Brain microvascular endothelial cell (primary cell): ENCODE measurements around the gene WDFY3.
A peak's percentile ranks its signal among the peaks of the same experiment; 100 is the strongest.
"Not testable (repeated sequence)": the region's sequence is repeated elsewhere in the genome, so short reads cannot be mapped to it uniquely, and the experiment has no call there.

Source experiments
- DNase-seq: peaks from one replicate; pipeline ENCODE4 v3.0.0-alpha.2; 2020
- H3K27ac ChIP-seq: fragments of 250-450 bp; sonication (Bioruptor Pico); 2 replicates; pipeline ENCODE4 v1.5.1; 2020; ENCODE audit warnings: mild to moderate bottlenecking, moderate library complexity
- H3K27me3 ChIP-seq: fragments of 250-450 bp; sonication (Bioruptor Pico); replicated peaks from 2 replicates; pipeline ENCODE4 v1.5.1; 2020; ENCODE audit warnings: mild to moderate bottlenecking
- H3K36me3 ChIP-seq: fragments of 250-450 bp; sonication (Bioruptor Pico); replicated peaks from 2 replicates; pipeline ENCODE4 v1.5.1; 2020; ENCODE audit warnings: mild to moderate bottlenecking
- H3K4me3 ChIP-seq: 2 replicates; pipeline ENCODE4 v1.5.1; 2011; ENCODE audit warnings: low read depth, mild to moderate bottlenecking, control low read depth, low read length, moderate library complexity
- CTCF ChIP-seq: IDR thresholded peaks from 2 replicates; pipeline ENCODE4 v1.5.1; 2011; ENCODE audit warnings: low read depth, mild to moderate bottlenecking, moderate library complexity, low read length, control low read depth, inconsistent platforms; ENCODE audit errors: missing control alignments
- in situ Hi-C: cut with HindIII; loops from 2 replicates; pipeline ENCODE4 v1.10.0; 2017; ENCODE audit warnings: low sequenced_read_pairs, low pct_ligation_motif_present

WDFY3 gene

GRCh38 chr4:84688605-84689004 is 277.9 kb downstream of the WDFY3 start:
- in situ Hi-C loops, result no loop called here
- no peak for TF ChIP-seq CTCF
- H3K27ac ChIP-seq, result no peak overlapping the region

DNA sequence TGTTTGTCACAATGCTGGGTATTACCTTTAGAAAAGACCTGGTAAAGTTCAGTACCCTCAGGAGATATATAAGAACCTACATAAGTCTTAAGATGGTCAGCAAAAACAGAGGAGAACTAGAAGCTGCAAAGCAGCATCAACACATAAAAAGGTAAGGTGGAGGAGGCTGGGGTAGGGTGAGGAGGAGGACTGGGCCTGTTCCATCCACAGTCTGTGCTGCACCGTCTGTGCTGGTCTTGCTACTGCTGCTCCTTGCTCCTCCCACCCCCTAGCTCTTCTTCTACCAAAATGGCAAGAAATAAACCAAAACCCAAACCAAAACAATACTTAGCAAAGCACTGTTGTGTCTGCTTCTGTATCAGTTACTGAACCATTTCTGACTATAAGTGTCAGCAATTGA is 281.4 kb downstream of the WDFY3 start:
- Histone ChIP-seq H3K36me3 (peaks cover 18% of the 10 kb centered on the region), H3K27ac (no peak overlapping the region), H3K27me3 (no peaks in the 10 kb centered on the region), H3K4me3 (no peak overlapping the region)
- in situ Hi-C loops, result no loop called here
- no peak for TF ChIP-seq CTCF
- DNase-seq, result no peak

More at GRCh38 chr4:84688605-84689004, 277.9 kb downstream of the WDFY3 start:
- DNase-seq, result no peak
- H3K36me3 ChIP-seq, result peaks cover 8% of the 10 kb centered on the region
- H3K27me3 ChIP-seq, result no peaks in the 10 kb centered on the region
- H3K4me3 ChIP-seq, result no peak overlapping the region

DNA sequence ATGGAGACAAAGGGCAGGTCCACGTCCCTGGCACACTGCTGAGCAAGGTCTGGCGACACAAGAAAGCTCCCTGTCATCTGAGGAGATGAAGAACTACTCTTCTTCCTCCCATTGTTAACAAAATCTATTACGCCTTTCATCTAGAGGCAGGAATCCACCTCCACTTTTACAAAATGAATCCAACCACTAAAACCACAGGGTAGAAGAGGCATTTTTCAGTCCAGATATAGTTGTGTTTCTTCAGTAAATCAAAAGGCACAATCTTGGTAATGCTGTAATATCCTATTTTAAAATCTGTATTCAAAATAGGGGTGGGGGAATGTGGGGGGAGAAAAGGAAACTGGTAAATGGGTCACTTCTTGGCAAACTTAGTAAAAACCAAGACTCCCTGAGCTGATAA is 282.1 kb downstream of the WDFY3 start:
- in situ Hi-C loops, result no loop called here
- no peaks in the 10 kb centered on the region for H3K27me3 ChIP-seq
- DNase-seq, result no peak
- H3K4me3 ChIP-seq, result no peak overlapping the region
- no peak for TF ChIP-seq CTCF
- H3K36me3 ChIP-seq, result peaks cover 18% of the 10 kb centered on the region
- H3K27ac ChIP-seq, result no peak overlapping the region

GRCh38 chr4:84683064-84683850 is 283.2 kb downstream of the WDFY3 start:
- peaks cover 26% of the 10 kb centered on the region for H3K36me3 ChIP-seq
- in situ Hi-C loops, result no loop called here
- H3K4me3 ChIP-seq, result no peak overlapping the region
- H3K27me3 ChIP-seq, result no peaks in the 10 kb centered on the region
- no peak overlapping the region for H3K27ac ChIP-seq
- no peak for DNase-seq
- no peak for TF ChIP-seq CTCF

DNA sequence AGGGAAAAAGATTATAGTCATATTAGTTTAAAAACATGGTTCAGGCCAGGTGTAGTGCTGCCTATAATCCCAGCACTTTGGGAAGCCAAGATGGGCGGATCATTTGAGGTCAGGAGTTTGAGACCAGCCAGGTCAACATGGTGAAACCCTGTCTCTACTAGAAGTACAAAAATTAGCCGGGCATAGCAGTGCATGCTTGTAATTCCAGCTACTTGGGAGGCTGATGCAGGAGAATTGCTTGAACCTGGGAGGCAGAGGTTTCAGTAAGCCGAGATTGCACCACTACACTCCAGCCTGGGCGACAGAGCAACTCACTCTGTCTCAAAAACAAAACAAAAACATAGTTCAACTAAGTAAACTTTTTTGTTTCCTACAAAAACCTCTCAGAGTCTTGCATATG is 283.8 kb downstream of the WDFY3 start:
- H3K27me3 ChIP-seq, H3K4me3 ChIP-seq, H3K27ac ChIP-seq, in situ Hi-C loops, DNase-seq: not testable (repeated sequence)
- peaks cover 29% of the 10 kb centered on the region for H3K36me3 ChIP-seq

DNA sequence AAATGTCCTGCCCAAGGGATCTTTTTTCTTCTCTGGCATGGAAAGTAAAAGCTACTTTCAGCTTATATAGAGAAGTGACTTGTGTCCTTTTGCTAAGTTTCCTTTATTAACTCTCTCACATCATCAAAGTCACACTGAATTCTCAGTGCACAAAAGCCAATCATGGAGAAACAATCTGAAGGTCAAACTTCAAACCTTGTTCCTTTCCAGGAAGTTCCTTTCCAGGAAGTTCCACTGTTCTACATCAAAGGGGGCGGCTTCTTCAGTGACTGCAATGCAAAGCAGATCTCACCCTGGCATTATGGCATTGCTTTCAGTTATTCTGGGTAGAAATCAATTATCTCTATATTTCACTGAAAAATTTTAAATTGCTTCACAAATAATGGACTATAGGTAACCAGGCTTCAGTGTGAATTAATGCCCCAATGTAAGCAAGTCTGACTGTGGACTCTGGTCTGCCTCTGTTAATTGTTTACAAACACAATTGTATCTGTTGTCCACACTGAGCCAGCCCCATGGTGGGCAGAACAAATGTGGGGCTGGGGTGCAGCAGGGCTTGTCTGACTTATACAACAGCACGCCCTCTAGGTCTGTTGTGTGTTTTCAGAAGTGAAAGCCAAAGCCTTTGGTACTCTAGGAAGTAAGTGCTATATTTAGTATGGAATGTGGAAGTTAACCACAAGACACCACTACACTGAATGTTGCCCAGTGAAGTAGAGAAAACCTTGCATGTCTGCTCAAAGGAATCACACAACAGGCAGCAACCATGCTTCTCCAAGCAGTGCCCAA is 284.8 kb downstream of the WDFY3 start:
- peak; percentile 42 for TF ChIP-seq CTCF
- peak; percentile 67 for DNase-seq
- H3K4me3 ChIP-seq, result no peak overlapping the region
- no peaks in the 10 kb centered on the region for H3K27me3 ChIP-seq
- H3K36me3 ChIP-seq, result peaks cover 32% of the 10 kb centered on the region
- in situ Hi-C loops, result no loop called here
- no peak overlapping the region for H3K27ac ChIP-seq
